HepG2 (cell line): ENCODE results near the gene ZSCAN1. TPM values are rescaled to one million over a fixed set of nuclear protein-coding genes. Genes with fewer than 3 reads are reported as not detected.

Experiments
- DMAP1 ChIP-seq: IDR thresholded peaks from 2 replicates; pipeline ENCODE4 v1.6.1; 2016
- FOXK1 ChIP-seq: sonication (generic); formaldehyde crosslinking; IDR thresholded peaks from 2 replicates; pipeline ENCODE4 v1.4.0; 2020; ENCODE audit warnings: low read depth, missing genetic modification reagents, borderline replicate concordance
- HIVEP1 ChIP-seq: sonication (generic); formaldehyde crosslinking; IDR thresholded peaks from 2 replicates; pipeline ENCODE4 v1.4.0; 2020; ENCODE audit warnings: mild to moderate bottlenecking, missing genetic modification reagents
- HNF4G ChIP-seq, 2 experiments: sonication (generic) in 1 of 2; formaldehyde crosslinking in 1 of 2; IDR thresholded peaks; 2 replicates each; pipeline versions ENCODE4 v1.4.0 to v1.6.1; 2011 to 2020; ENCODE audit warnings: borderline replicate concordance in 2 of 2, low read depth in 2 of 2, mild to moderate bottlenecking in 2 of 2, low read length in 1 of 2, missing genetic modification reagents in 1 of 2, moderate library complexity in 1 of 2
- HOXA7 ChIP-seq: sonication (generic); formaldehyde crosslinking; IDR thresholded peaks from 2 replicates; pipeline ENCODE4 v1.8.1; 2022; ENCODE audit warnings: mild to moderate bottlenecking, missing genetic modification reagents, moderate library complexity
- JUND ChIP-seq: sonication (generic); formaldehyde crosslinking; IDR thresholded peaks from 2 replicates; pipeline ENCODE4 v1.8.0; 2022; ENCODE audit warnings: mild to moderate bottlenecking, missing genetic modification reagents
- KAT7 ChIP-seq: IDR thresholded peaks from 2 replicates; pipeline ENCODE4 v1.6.1; 2018; ENCODE audit warnings: borderline replicate concordance, missing compliant biosample characterization
- RELA ChIP-seq: sonication (generic); formaldehyde crosslinking; IDR thresholded peaks from 2 replicates; pipeline ENCODE4 v1.4.0; 2020; ENCODE audit warnings: missing genetic modification reagents
- SMYD3 ChIP-seq: sonication (generic); formaldehyde crosslinking; IDR thresholded peaks from 2 replicates; pipeline ENCODE4 v1.8.1; 2023; ENCODE audit warnings: mild to moderate bottlenecking, missing genetic modification reagents
- ZBTB21 ChIP-seq: sonication (generic); formaldehyde crosslinking; IDR thresholded peaks from 2 replicates; pipeline ENCODE4 v1.4.0; 2020; ENCODE audit warnings: missing genetic modification reagents
- ZBTB7B ChIP-seq: sonication (generic); formaldehyde crosslinking; IDR thresholded peaks from 2 replicates; pipeline ENCODE4 v1.4.0; 2020; ENCODE audit warnings: missing genetic modification reagents
- ZMYM4 ChIP-seq: sonication (generic); formaldehyde crosslinking; IDR thresholded peaks from 2 replicates; pipeline ENCODE4 v1.8.1; 2023; ENCODE audit warnings: mild to moderate bottlenecking, missing genetic modification reagents
- polyA plus RNA-seq, 8 experiments: library from polyadenylated mRNA; depleted of rRNA in 3 of 8; stranded (reverse) in 7 of 8; unstranded in 1 of 8; fragments of >200 nt; fragmentation: Illumina TruSeq in 4 of 8; extraction: Trizol in 4 of 8; gene quantifications; 2 replicates each; pipeline versions ENCODE4 v1.2.1 to v1.2.3, GENCODE V29; 2011 to 2016; ENCODE audit warnings: low read depth in 4 of 8, missing spikeins in 1 of 8, mixed read lengths in 1 of 8; ENCODE audit not compliant: insufficient read depth in 1 of 8
- total RNA-seq, 5 experiments: library from RNA; depleted of rRNA; stranded (reverse); fragments of >200 nt; fragmentation: Illumina TruSeq; extraction: Trizol; gene quantifications; 2 replicates each; pipeline ENCODE4 v1.2.3, GENCODE V29; 2016; ENCODE audit warnings: low read depth in 1 of 5
- TF ChIP-seq, protein P1 (sequence below): sonication (generic); formaldehyde crosslinking; IDR thresholded peaks from 2 replicates; pipeline ENCODE4 v1.5.1; 2020; ENCODE audit warnings: missing genetic modification reagents, mild to moderate bottlenecking, borderline replicate concordance
- TF ChIP-seq, protein P2 (sequence below): sonication (generic); formaldehyde crosslinking; IDR thresholded peaks from 2 replicates; pipeline ENCODE4 v1.5.0; 2020; ENCODE audit warnings: mild to moderate bottlenecking, missing genetic modification reagents
- TF ChIP-seq, protein P3 (sequence below): sonication (generic); formaldehyde crosslinking; IDR thresholded peaks from 2 replicates; pipeline ENCODE4 v1.4.0; 2020; ENCODE audit warnings: low read depth, missing genetic modification reagents
- TF ChIP-seq, protein P4 (sequence below): IDR thresholded peaks from 2 replicates; pipeline ENCODE4 v1.6.1; 2016; ENCODE audit warnings: low read depth, borderline replicate concordance
- TF ChIP-seq, protein P5 (sequence below): sonication (generic); formaldehyde crosslinking; IDR thresholded peaks from 2 replicates; pipeline ENCODE4 v1.5.0; 2020; ENCODE audit warnings: mild to moderate bottlenecking, missing genetic modification reagents, moderate library complexity

Gene ZSCAN1
- total and polyA plus RNA-seq, 2 of the 13 experiments (the other 11 are each of a cell fraction or from before 2014, with no cell fraction given) = not detected

DNA sequence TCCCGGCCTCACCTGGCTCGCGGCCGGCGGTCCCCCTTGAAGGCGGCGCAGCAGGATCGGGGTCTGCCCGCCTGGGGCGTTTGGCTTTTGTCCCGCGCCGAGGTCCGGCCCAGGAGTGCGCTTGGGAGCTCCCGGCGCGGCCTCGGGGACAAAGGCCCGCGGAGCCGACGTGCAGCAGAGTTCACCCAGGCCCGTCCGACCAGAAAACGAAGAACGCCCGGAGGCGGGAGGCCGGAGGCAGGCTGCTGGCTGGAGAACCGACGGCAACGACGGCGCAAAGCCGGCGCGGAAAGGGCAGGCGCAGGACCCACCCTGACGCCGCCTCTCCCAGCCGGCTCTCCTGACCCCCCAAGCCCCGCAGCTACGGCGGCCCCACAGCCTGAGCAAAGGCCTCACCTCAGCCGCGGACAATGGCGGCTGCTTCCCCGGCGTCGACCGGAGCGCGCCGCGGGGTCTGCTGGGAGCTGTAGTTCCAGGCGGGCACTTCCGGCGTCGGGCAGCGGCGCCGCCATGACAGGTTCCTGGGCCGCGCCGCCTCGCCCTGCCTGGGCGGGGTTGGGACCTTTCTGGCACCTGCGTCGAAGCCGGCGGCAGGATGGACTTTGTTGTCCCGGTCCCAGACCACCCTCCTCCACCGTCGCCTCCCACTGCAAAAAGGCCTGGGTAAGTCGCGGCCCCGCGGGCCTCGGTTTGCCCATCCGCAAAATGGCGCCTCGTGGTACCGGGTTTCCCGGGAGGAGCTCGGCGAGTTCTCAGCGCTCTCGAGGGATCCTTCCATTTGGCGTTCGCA lies 31.2 kb upstream of the ZSCAN1 start, which contains the start of gene ZNF606 (continued):
- TF ChIP-seq, protein P1, sequence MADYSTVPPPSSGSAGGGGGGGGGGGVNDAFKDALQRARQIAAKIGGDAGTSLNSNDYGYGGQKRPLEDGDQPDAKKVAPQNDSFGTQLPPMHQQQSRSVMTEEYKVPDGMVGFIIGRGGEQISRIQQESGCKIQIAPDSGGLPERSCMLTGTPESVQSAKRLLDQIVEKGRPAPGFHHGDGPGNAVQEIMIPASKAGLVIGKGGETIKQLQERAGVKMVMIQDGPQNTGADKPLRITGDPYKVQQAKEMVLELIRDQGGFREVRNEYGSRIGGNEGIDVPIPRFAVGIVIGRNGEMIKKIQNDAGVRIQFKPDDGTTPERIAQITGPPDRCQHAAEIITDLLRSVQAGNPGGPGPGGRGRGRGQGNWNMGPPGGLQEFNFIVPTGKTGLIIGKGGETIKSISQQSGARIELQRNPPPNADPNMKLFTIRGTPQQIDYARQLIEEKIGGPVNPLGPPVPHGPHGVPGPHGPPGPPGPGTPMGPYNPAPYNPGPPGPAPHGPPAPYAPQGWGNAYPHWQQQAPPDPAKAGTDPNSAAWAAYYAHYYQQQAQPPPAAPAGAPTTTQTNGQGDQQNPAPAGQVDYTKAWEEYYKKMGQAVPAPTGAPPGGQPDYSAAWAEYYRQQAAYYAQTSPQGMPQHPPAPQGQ (CRISPR knock-in tag) = no peak
- TF ChIP-seq HNF4G (IDR thresholded peaks at IDR 0.05; ENCODE audit: borderline replicate concordance, low read depth, low read length) (0 out of 2 replicates have a peak, but pooled peaks have one; percentile 5), HNF4G (CRISPR knock-in tag; IDR thresholded peaks at IDR 0.05; ENCODE audit: borderline replicate concordance, low read depth) (no peak), KAT7 (CRISPR knock-in tag) (peak; percentile 90; the same call in 1 of the 2 replicates), RELA (peak; percentile 55; the same call in 1 of the 2 replicates), FOXK1 (peak; percentile 73), SMYD3 (CRISPR knock-in tag) (peak; percentile 76), DMAP1 (CRISPR knock-in tag) (peak; percentile 80), ZBTB7B (CRISPR knock-in tag) (0 out of 2 replicates have a peak, but pooled peaks have one; percentile 41), ZBTB21 (0 out of 2 replicates have a peak, but pooled peaks have one; percentile 6), JUND (CRISPR knock-in tag) (peak; percentile 1; the same call in 1 of the 2 replicates), ZMYM4 (peak; percentile 84), HIVEP1 (CRISPR knock-in tag) (no peak), HOXA7 (CRISPR knock-in tag) (no peak)
- TF ChIP-seq, protein P2, sequence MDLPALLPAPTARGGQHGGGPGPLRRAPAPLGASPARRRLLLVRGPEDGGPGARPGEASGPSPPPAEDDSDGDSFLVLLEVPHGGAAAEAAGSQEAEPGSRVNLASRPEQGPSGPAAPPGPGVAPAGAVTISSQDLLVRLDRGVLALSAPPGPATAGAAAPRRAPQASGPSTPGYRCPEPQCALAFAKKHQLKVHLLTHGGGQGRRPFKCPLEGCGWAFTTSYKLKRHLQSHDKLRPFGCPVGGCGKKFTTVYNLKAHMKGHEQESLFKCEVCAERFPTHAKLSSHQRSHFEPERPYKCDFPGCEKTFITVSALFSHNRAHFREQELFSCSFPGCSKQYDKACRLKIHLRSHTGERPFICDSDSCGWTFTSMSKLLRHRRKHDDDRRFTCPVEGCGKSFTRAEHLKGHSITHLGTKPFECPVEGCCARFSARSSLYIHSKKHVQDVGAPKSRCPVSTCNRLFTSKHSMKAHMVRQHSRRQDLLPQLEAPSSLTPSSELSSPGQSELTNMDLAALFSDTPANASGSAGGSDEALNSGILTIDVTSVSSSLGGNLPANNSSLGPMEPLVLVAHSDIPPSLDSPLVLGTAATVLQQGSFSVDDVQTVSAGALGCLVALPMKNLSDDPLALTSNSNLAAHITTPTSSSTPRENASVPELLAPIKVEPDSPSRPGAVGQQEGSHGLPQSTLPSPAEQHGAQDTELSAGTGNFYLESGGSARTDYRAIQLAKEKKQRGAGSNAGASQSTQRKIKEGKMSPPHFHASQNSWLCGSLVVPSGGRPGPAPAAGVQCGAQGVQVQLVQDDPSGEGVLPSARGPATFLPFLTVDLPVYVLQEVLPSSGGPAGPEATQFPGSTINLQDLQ (CRISPR knock-in tag) = peak; percentile 56; the same call in 1 of the 2 replicates
- TF ChIP-seq, protein P3, sequence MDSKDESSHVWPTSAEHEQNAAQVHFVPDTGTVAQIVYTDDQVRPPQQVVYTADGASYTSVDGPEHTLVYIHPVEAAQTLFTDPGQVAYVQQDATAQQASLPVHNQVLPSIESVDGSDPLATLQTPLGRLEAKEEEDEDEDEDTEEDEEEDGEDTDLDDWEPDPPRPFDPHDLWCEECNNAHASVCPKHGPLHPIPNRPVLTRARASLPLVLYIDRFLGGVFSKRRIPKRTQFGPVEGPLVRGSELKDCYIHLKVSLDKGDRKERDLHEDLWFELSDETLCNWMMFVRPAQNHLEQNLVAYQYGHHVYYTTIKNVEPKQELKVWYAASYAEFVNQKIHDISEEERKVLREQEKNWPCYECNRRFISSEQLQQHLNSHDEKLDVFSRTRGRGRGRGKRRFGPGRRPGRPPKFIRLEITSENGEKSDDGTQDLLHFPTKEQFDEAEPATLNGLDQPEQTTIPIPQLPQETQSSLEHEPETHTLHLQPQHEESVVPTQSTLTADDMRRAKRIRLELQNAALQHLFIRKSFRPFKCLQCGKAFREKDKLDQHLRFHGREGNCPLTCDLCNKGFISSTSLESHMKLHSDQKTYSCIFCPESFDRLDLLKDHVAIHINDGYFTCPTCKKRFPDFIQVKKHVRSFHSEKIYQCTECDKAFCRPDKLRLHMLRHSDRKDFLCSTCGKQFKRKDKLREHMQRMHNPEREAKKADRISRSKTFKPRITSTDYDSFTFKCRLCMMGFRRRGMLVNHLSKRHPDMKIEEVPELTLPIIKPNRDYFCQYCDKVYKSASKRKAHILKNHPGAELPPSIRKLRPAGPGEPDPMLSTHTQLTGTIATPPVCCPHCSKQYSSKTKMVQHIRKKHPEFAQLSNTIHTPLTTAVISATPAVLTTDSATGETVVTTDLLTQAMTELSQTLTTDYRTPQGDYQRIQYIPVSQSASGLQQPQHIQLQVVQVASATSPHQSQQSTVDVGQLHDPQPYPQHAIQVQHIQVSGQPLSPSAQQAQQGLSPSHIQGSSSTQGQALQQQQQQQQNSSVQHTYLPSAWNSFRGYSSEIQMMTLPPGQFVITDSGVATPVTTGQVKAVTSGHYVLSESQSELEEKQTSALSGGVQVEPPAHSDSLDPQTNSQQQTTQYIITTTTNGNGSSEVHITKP (CRISPR knock-in tag) = peak; percentile 15; the same call in 1 of the 2 replicates
- TF ChIP-seq, protein P4, sequence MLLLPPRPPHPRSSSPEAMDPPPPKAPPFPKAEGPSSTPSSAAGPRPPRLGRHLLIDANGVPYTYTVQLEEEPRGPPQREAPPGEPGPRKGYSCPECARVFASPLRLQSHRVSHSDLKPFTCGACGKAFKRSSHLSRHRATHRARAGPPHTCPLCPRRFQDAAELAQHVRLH (CRISPR knock-in tag) = peak; percentile 59; the same call in 1 of the 2 replicates
- TF ChIP-seq, protein P5, sequence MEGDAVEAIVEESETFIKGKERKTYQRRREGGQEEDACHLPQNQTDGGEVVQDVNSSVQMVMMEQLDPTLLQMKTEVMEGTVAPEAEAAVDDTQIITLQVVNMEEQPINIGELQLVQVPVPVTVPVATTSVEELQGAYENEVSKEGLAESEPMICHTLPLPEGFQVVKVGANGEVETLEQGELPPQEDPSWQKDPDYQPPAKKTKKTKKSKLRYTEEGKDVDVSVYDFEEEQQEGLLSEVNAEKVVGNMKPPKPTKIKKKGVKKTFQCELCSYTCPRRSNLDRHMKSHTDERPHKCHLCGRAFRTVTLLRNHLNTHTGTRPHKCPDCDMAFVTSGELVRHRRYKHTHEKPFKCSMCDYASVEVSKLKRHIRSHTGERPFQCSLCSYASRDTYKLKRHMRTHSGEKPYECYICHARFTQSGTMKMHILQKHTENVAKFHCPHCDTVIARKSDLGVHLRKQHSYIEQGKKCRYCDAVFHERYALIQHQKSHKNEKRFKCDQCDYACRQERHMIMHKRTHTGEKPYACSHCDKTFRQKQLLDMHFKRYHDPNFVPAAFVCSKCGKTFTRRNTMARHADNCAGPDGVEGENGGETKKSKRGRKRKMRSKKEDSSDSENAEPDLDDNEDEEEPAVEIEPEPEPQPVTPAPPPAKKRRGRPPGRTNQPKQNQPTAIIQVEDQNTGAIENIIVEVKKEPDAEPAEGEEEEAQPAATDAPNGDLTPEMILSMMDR (CRISPR knock-in tag) = peak; percentile 25
